OCI-LY7 (cell line): ENCODE data around the gene GRK5. TPM values are rescaled to one million over a fixed set of nuclear protein-coding genes. Genes with fewer than 3 reads are reported as not detected.

ENCODE experiments used
- BruUV-seq: library from RNA; stranded (reverse); fragments of 400-500 nt; replicated peaks from 2 replicates; lab custom pipeline; 2021; lab: Mats Ljungman, UMichigan
- CTCF ChIA-PET: fragments of 300-600 bp; sonication (Branson Sonifier 250); formaldehyde crosslinking; loops from one replicate; lab custom pipeline; 2022; ENCODE audit warnings: antibody characterized with exemption; ENCODE audit not compliant: unreplicated experiment; lab: Charles Lee
- POLR2A ChIA-PET: fragments of 300-600 bp; sonication (Branson Sonifier 250); formaldehyde crosslinking; loops from one replicate; lab custom pipeline; 2022; ENCODE audit warnings: antibody characterized with exemption; lab: Charles Lee
- DNase-seq: peaks from one replicate; pipeline ENCODE4 v3.0.0-alpha.2; 2015; ENCODE audit warnings: low spot score
- H2AFZ ChIP-seq: fragments of 200-600 bp; sonication (generic), shearing (Covaris generic); 2 replicates; pipeline ENCODE4 v1.6.1; 2014; ENCODE audit warnings: mild to moderate bottlenecking, antibody characterized with exemption, low read length, moderate library complexity
- H3K27ac ChIP-seq: fragments of 200-600 bp; sonication (generic); 2 replicates; pipeline ENCODE4 v1.5.1; 2014; ENCODE audit warnings: mixed run types, low read depth, mild to moderate bottlenecking, moderate library complexity, low read length, inconsistent platforms; ENCODE audit not compliant: poor library complexity, severe bottlenecking
- H3K36me3 ChIP-seq: fragments of 200-600 bp; sonication (generic); 2 replicates; pipeline ENCODE4 v1.6.1; 2014; ENCODE audit warnings: mild to moderate bottlenecking, antibody characterized with exemption, low read length, moderate library complexity, mixed read lengths; ENCODE audit not compliant: insufficient read depth
- H3K4me1 ChIP-seq: fragments of 200-600 bp; sonication (generic); 2 replicates; pipeline ENCODE4 v1.5.1; 2014; ENCODE audit warnings: mild to moderate bottlenecking, low read length; ENCODE audit not compliant: insufficient read depth, poor library complexity, severe bottlenecking
- H3K4me2 ChIP-seq: fragments of 200-600 bp; sonication (generic); 2 replicates; pipeline ENCODE4 v1.6.1; 2014; ENCODE audit warnings: mild to moderate bottlenecking, low read length
- H3K4me3 ChIP-seq: fragments of 200-600 bp; sonication (generic); 2 replicates; pipeline ENCODE4 v1.5.1; 2014; ENCODE audit warnings: mild to moderate bottlenecking, low read depth, low read length; ENCODE audit not compliant: poor library complexity, severe bottlenecking
- H3K79me2 ChIP-seq: fragments of 200-600 bp; sonication (generic); 2 replicates; pipeline ENCODE4 v1.6.1; 2016; ENCODE audit warnings: low read depth, mild to moderate bottlenecking, low read length, moderate library complexity, mixed read lengths; ENCODE audit not compliant: insufficient read depth
- H3K9me2 ChIP-seq: fragments of 200-600 bp; sonication (generic); 2 replicates; pipeline ENCODE4 v1.6.1; 2016; ENCODE audit warnings: mild to moderate bottlenecking, low read length, mixed read lengths; ENCODE audit not compliant: insufficient read depth
- H3K9me3 ChIP-seq: fragments of 200-600 bp; sonication (generic); 2 replicates; pipeline ENCODE4 v1.6.1; 2014; ENCODE audit warnings: mild to moderate bottlenecking, mixed run types, low read length, mixed read lengths
- H4K20me1 ChIP-seq: fragments of 200-600 bp; sonication (generic); 2 replicates; pipeline ENCODE4 v1.6.1; 2014; ENCODE audit warnings: mild to moderate bottlenecking, antibody characterized with exemption, low read length, moderate library complexity, mixed read lengths; ENCODE audit not compliant: insufficient read depth
- EZH2phosphoT487 ChIP-seq: fragments of 200-600 bp; sonication (generic); IDR thresholded peaks from 2 replicates; pipeline ENCODE4 v1.6.1; 2018; ENCODE audit warnings: low read depth, borderline replicate concordance, mild to moderate bottlenecking, mixed run types, antibody characterized with exemption, low read length, moderate library complexity, mixed read lengths
- intact Hi-C: fragments of 100-400 bp; cut with micrococcal nuclease; formaldehyde crosslinking; loops from one replicate; pipeline ENCODE4 v1.10.0; 2022; ENCODE audit not compliant: unreplicated experiment
- total RNA-seq, 2 experiments: library from RNA; depleted of rRNA in 1 of 2; stranded (reverse); fragments of >200 nt in 1 of 2; shearing (Covaris generic) in 1 of 2; gene quantifications; 2 replicates each; pipeline ENCODE4 v1.2.3, GENCODE V29; 2014 to 2022
- TF ChIP-seq, protein P1 (sequence below): fragments of 200-600 bp; sonication (generic); conservative IDR thresholded peaks from 2 replicates; pipeline ENCODE4 v1.5.1; 2014; ENCODE audit warnings: mild to moderate bottlenecking, antibody characterized with exemption, low read length, moderate library complexity, mixed read lengths

GRK5 gene
- total RNA-seq, 2 experiments from 2014 or later, result 4.7 to 10.2 TPM

DNA sequence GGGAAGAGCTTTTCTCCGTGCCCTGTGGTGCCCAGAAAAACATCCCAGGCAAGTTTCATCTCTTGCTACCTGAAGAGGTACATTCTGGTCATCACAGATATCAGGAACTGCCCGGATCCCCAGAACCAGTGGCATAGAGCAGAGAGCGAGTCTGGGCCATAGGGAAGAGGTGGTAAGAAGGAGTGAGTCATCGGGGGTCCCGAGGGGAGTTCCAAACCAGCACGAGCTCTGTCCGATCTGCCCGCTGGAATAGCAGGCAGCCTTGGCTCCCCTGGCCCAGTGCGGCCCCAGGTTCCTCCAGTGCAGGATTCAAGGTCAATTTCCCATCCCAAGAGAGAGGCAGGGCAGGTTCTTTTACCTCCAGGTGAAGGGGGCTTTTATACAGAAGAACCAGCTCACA is 210.5 kb downstream of the GRK5 start:
- Histone ChIP-seq H3K9me3 (no peaks in the 10 kb centered on the region), H3K9me2 (no peaks in the 10 kb centered on the region), H3K27ac (no peak overlapping the region), H3K79me2 (no peaks in the 10 kb centered on the region), H4K20me1 (no peaks in the 10 kb centered on the region), H2AFZ (no peak overlapping the region), H3K4me3 (no peak overlapping the region), H3K4me2 (no peak overlapping the region), H3K36me3 (no peaks in the 10 kb centered on the region), H3K4me1 (no peaks in the 10 kb centered on the region)
- CTCF ChIA-PET, result interaction anchor here (2.3 kb wide), 1 partner anchor 218 kb away, joined by 9 read pairs; no protein-coding TSS in a partner anchor
- intact Hi-C loops, result loop anchor here (1.0 to 2.0 kb wide), 5 partner anchors 49 to 219 kb away; no protein-coding TSS in a partner anchor
- TF ChIP-seq, protein P1, sequence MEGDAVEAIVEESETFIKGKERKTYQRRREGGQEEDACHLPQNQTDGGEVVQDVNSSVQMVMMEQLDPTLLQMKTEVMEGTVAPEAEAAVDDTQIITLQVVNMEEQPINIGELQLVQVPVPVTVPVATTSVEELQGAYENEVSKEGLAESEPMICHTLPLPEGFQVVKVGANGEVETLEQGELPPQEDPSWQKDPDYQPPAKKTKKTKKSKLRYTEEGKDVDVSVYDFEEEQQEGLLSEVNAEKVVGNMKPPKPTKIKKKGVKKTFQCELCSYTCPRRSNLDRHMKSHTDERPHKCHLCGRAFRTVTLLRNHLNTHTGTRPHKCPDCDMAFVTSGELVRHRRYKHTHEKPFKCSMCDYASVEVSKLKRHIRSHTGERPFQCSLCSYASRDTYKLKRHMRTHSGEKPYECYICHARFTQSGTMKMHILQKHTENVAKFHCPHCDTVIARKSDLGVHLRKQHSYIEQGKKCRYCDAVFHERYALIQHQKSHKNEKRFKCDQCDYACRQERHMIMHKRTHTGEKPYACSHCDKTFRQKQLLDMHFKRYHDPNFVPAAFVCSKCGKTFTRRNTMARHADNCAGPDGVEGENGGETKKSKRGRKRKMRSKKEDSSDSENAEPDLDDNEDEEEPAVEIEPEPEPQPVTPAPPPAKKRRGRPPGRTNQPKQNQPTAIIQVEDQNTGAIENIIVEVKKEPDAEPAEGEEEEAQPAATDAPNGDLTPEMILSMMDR, result no peak
- no peak for TF ChIP-seq EZH2phosphoT487
- BruUV-seq, result no TSS peak
- DNase-seq, result no peak
- POLR2A ChIA-PET, result no interaction called here

DNA sequence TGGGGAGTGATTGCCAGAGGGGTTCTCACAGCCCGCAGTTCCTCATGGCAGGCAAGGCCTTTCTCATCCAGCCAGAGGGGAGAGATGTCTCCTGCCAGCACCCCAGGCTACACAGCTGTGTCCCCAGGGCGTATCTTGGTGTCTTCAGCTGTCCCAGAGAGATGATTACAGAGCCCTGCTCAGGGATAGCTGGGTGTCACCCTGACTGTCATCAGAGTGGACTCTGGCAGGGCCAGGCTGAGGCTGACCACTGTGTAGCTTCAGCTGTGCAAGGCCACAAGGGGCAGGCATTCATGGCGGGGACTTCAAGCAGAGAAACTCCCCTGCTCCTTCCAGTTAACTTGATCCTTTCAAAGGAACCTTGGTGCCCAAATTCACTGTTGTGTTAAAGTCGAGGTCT is 211.0 kb downstream of the GRK5 start:
- CTCF ChIA-PET, result interaction anchor here (2.3 kb wide), 1 partner anchor 219 kb away, joined by 9 read pairs; no protein-coding TSS in a partner anchor
- Histone ChIP-seq H3K4me1 (no peaks in the 10 kb centered on the region), H2AFZ (no peak overlapping the region), H4K20me1 (no peaks in the 10 kb centered on the region), H3K27ac (no peak overlapping the region), H3K9me2 (no peaks in the 10 kb centered on the region), H3K9me3 (no peaks in the 10 kb centered on the region), H3K36me3 (no peaks in the 10 kb centered on the region), H3K4me2 (no peak overlapping the region), H3K4me3 (no peak overlapping the region), H3K79me2 (no peaks in the 10 kb centered on the region)
- intact Hi-C loops, result no loop called here
- DNase-seq, result no peak
- TF ChIP-seq EZH2phosphoT487, result no peak
- TF ChIP-seq, protein P1, result no peak; the same call in 1 of the 2 replicates
- POLR2A ChIA-PET, result interaction anchor here (0.5 to 0.8 kb wide), 2 partner anchors 29 to 70 kb away, joined by 4 to 6 read pairs; no protein-coding TSS in a partner anchor
- no TSS peak for BruUV-seq

DNA sequence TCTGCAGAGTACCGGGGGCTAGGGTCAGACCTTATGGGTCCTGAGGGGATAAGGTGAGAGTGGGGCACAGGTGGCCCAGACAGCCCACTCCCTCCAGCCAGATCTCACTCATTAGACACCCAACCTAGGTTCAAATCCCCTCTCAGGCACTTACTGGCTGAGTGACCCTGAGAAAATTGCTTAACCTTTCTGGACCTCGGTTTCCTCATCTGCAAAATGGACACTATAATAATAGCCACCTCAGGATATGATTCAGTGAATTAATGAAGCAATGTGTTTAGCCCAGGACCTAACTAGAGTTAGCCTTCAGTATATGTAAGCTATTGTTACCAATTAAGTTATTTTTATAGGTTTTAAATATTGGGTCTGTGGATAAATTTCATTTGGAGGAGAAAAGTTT is 212.6 kb downstream of the GRK5 start:
- Histone ChIP-seq H4K20me1 (no peaks in the 10 kb centered on the region), H3K4me3 (no peak overlapping the region), H3K36me3 (no peaks in the 10 kb centered on the region), H3K9me3 (no peaks in the 10 kb centered on the region), H3K4me2 (no peak overlapping the region), H2AFZ (no peak overlapping the region), H3K27ac (no peak overlapping the region), H3K79me2 (no peaks in the 10 kb centered on the region), H3K9me2 (no peaks in the 10 kb centered on the region), H3K4me1 (peaks cover 2% of the 10 kb centered on the region)
- BruUV-seq, result no TSS peak
- intact Hi-C loops, result no loop called here
- no peak for TF ChIP-seq EZH2phosphoT487
- TF ChIP-seq, protein P1, result no peak
- no peak for DNase-seq
- CTCF ChIA-PET, result interaction anchor here (0.6 kb wide), 2 partner anchors 31 to 56 kb away, joined by 3 to 4 read pairs; no protein-coding TSS in a partner anchor
- POLR2A ChIA-PET, result interaction anchor here (0.6 to 1.0 kb wide), 5 partner anchors 11 to 264 kb away, joined by 3 read pairs; no protein-coding TSS in a partner anchor
